GM23338 (cell line): ENCODE measurements around the gene PARD6A. TPM values are rescaled to one million over a fixed set of nuclear protein-coding genes. Genes with fewer than 3 reads are reported as not detected.

Experiments
- ATAC-seq: fragments of 200-7000 bp; cut with Tn5 transposase; 3 replicates; pipeline ENCODE4 v1.9.1; 2020
- DNase-seq: peaks from one replicate; pipeline ENCODE4 v3.0.0-alpha.2; 2015; ENCODE audit warnings: low spot score
- H2AFZ ChIP-seq: fragments of 200-600 bp; sonication (generic); 2 replicates; pipeline ENCODE4 v1.8.0; 2016; ENCODE audit warnings: antibody characterized with exemption, mild to moderate bottlenecking, moderate library complexity
- H3F3A ChIP-seq: fragments of 200-600 bp; sonication (generic); replicated peaks from 2 replicates; pipeline ENCODE4 v1.8.0; 2017; ENCODE audit warnings: antibody characterized with exemption, mixed run types, low read depth
- H3K27ac ChIP-seq: fragments of 200-600 bp; sonication (generic); 2 replicates; pipeline ENCODE4 v1.6.1; 2016; ENCODE audit warnings: low read depth
- H3K27me3 ChIP-seq: fragments of 200-600 bp; sonication (generic); 2 replicates; pipeline ENCODE4 v1.8.0; 2016; ENCODE audit warnings: mild to moderate bottlenecking, mixed run types, moderate library complexity; ENCODE audit not compliant: insufficient read depth
- H3K36me3 ChIP-seq: fragments of 200-600 bp; sonication (generic); 2 replicates; pipeline ENCODE4 v1.8.0; 2016; ENCODE audit warnings: mild to moderate bottlenecking; ENCODE audit not compliant: insufficient read depth
- H3K4me1 ChIP-seq: fragments of 200-600 bp; sonication (generic); 2 replicates; pipeline ENCODE4 v1.8.0; 2016; ENCODE audit warnings: mild to moderate bottlenecking, moderate library complexity; ENCODE audit not compliant: insufficient read depth
- H3K4me2 ChIP-seq: fragments of 200-600 bp; sonication (generic); 2 replicates; pipeline ENCODE4 v1.7.1; 2017; ENCODE audit warnings: mixed run types
- H3K4me3 ChIP-seq: fragments of 200-600 bp; sonication (generic); 2 replicates; pipeline ENCODE4 v1.6.1; 2016; ENCODE audit warnings: mixed run types
- H3K79me2 ChIP-seq: fragments of 200-600 bp; sonication (generic); replicated peaks from 2 replicates; pipeline ENCODE4 v1.8.0; 2017; ENCODE audit warnings: mild to moderate bottlenecking; ENCODE audit not compliant: insufficient read depth
- H3K9me2 ChIP-seq: fragments of 200-600 bp; sonication (generic); 2 replicates; pipeline ENCODE4 v1.8.0; 2017; ENCODE audit not compliant: insufficient read depth
- H4K20me1 ChIP-seq: fragments of 200-600 bp; sonication (generic); replicated peaks from 2 replicates; pipeline ENCODE4 v1.8.0; 2017; ENCODE audit warnings: mild to moderate bottlenecking; ENCODE audit not compliant: insufficient read depth
- H3K27ac Mint-ChIP-seq: 2 replicates; pipeline ENCODE4 v1.8.0; 2020; ENCODE audit warnings: inconsistent platforms, mild to moderate bottlenecking, moderate library complexity, mixed read lengths
- H3K27me3 Mint-ChIP-seq: 3 replicates; pipeline ENCODE4 v1.8.0; 2022; ENCODE audit warnings: low read depth, mild to moderate bottlenecking, moderate library complexity, mixed read lengths, inconsistent platforms; ENCODE audit not compliant: insufficient read depth, poor library complexity
- H3K36me3 Mint-ChIP-seq: 3 replicates; pipeline ENCODE4 v1.8.0; 2021; ENCODE audit warnings: low read depth, mild to moderate bottlenecking, inconsistent platforms, moderate library complexity, mixed read lengths
- H3K4me1 Mint-ChIP-seq: 3 replicates; pipeline ENCODE4 v1.8.0; 2020; ENCODE audit warnings: mild to moderate bottlenecking, inconsistent platforms, mixed read lengths
- H3K4me3 Mint-ChIP-seq: 3 replicates; pipeline ENCODE4 v1.8.0; 2021; ENCODE audit warnings: moderate library complexity, mild to moderate bottlenecking, inconsistent platforms, mixed read lengths
- H3K9me3 Mint-ChIP-seq: 3 replicates; pipeline ENCODE4 v1.8.0; 2020; ENCODE audit warnings: moderate library complexity, mild to moderate bottlenecking, inconsistent platforms, mixed read lengths
- CREB1 ChIP-seq: fragments of 250-450 bp; sonication (Bioruptor Pico); IDR thresholded peaks from 2 replicates; pipeline ENCODE4 v1.5.0; 2020; ENCODE audit warnings: low read depth, mild to moderate bottlenecking, moderate library complexity
- CTCF ChIP-seq, 2 experiments: fragments of 200-600 bp in 1 of 2; sonication (generic) in 1 of 2; conservative IDR thresholded peaks; 2 replicates each; pipeline versions ENCODE4 v1.5.1 to v1.6.1; 2016 to 2017; ENCODE audit warnings: antibody characterized with exemption in 2 of 2, low read depth in 2 of 2, mild to moderate bottlenecking in 2 of 2, moderate library complexity in 1 of 2
- ETS1 ChIP-seq: IDR thresholded peaks from 2 replicates; pipeline ENCODE4 v1.6.1; 2016; ENCODE audit warnings: antibody characterized with exemption
- EZH2phosphoT487 ChIP-seq: fragments of 200-600 bp; sonication (generic); IDR thresholded peaks from one replicate; pipeline ENCODE4 v1.8.1; 2018; ENCODE audit warnings: antibody characterized with exemption; ENCODE audit not compliant: unreplicated experiment
- NANOG ChIP-seq: IDR thresholded peaks from 2 replicates; pipeline ENCODE4 v1.6.1; 2016; ENCODE audit warnings: antibody characterized with exemption, borderline replicate concordance
- STAT1 ChIP-seq: IDR thresholded peaks from one replicate; pipeline ENCODE4 v1.6.1; 2016; ENCODE audit warnings: antibody characterized with exemption; ENCODE audit not compliant: unreplicated experiment
- ZNF114 ChIP-seq: fragments of 250-450 bp; sonication (Bioruptor Pico); IDR thresholded peaks from 2 replicates; pipeline ENCODE4 v1.5.0; 2020; ENCODE audit warnings: mild to moderate bottlenecking, moderate library complexity
- ZNF331 ChIP-seq: fragments of 250-450 bp; sonication (Bioruptor Pico); IDR thresholded peaks from 2 replicates; pipeline ENCODE4 v1.5.0; 2020; ENCODE audit warnings: low read depth, mild to moderate bottlenecking, moderate library complexity
- ZNF462 ChIP-seq: fragments of 250-450 bp; sonication (Bioruptor Pico); IDR thresholded peaks from 2 replicates; pipeline ENCODE4 v1.5.0; 2020; ENCODE audit warnings: mild to moderate bottlenecking, moderate library complexity
- polyA plus RNA-seq: library from polyadenylated mRNA; unstranded; fragments of >200 nt; fragmentation: Nextera tagmentation; extraction: Ambion mirVana; gene quantifications from 2 replicates; pipeline ENCODE4 v1.2.1, GENCODE V29; 2016
- total RNA-seq: library from RNA; depleted of rRNA; stranded (reverse); fragments of >200 nt; shearing (Covaris generic); gene quantifications from 2 replicates; pipeline ENCODE4 v1.2.3, GENCODE V29; 2014

Gene PARD6A
- total and polyA plus RNA-seq, 2 experiments from 2014 or later: 11.1 to 15.7 TPM

- DNase-seq: no peak
- no peaks in the 10 kb centered on the region for H3K27me3 ChIP-seq
- no peaks in the 10 kb centered on the region for H3K4me1 ChIP-seq
- peaks cover 15% of the 10 kb centered on the region for H4K20me1 ChIP-seq
- no peaks in the 10 kb centered on the region for H3K9me2 ChIP-seq
- peaks cover 18% of the 10 kb centered on the region; the same call in 2 of the 3 replicates for H3K36me3 Mint-ChIP-seq
- H3K36me3 ChIP-seq: no peaks in the 10 kb centered on the region; the same call in 1 of the 2 replicates
- H3K9me3 Mint-ChIP-seq: no peaks in the 10 kb centered on the region
- H3K4me1 Mint-ChIP-seq: no peaks in the 10 kb centered on the region
- H3K4me3 Mint-ChIP-seq: no peak overlapping the region
- peaks cover 2% of the 10 kb centered on the region for H3K27me3 Mint-ChIP-seq
- no peak for ATAC-seq
- no peaks in the 10 kb centered on the region for H3F3A ChIP-seq
- TF ChIP-seq STAT1: no peak
- no peak for TF ChIP-seq ZNF462
- TF ChIP-seq ETS1: no peak
- no peak overlapping the region for H3K27ac ChIP-seq
- 0 out of 2 replicates have a peak, but pooled peaks cover 5% of the 10 kb centered on the region for H3K79me2 ChIP-seq
- H3K27ac Mint-ChIP-seq: no peak overlapping the region
- H3K4me3 ChIP-seq: no peak overlapping the region
- no peak overlapping the region for H2AFZ ChIP-seq
- no peak overlapping the region for H3K4me2 ChIP-seq
These were observed 23.0 kb downstream of the PARD6A start for GRCh38 chr16:67683767-67684166.

GRCh38 chr16:67685388-67686112 lies 24.8 kb downstream of the PARD6A start:
- no peak overlapping the region for H3K4me2 ChIP-seq
- H2AFZ ChIP-seq: no peak overlapping the region
- Mint-ChIP-seq H3K4me3 (no peak overlapping the region), H3K27me3 (no peaks in the 10 kb centered on the region), H3K36me3 (peaks cover 16% of the 10 kb centered on the region; the same call in 2 of the 3 replicates), H3K9me3 (no peaks in the 10 kb centered on the region), H3K27ac (no peak overlapping the region), H3K4me1 (no peaks in the 10 kb centered on the region)
- no peaks in the 10 kb centered on the region; the same call in 1 of the 2 replicates for H3K36me3 ChIP-seq
- ATAC-seq (no peak), DNase-seq (no peak)
- no peak overlapping the region for H3K27ac ChIP-seq
- no peaks in the 10 kb centered on the region for H3K4me1 ChIP-seq
- no peaks in the 10 kb centered on the region for H3K9me2 ChIP-seq
- H3K27me3 ChIP-seq: no peaks in the 10 kb centered on the region
- H3F3A ChIP-seq: no peaks in the 10 kb centered on the region
- no peak overlapping the region for H3K4me3 ChIP-seq
- peaks cover 9% of the 10 kb centered on the region; the same call in 1 of the 2 replicates for H3K79me2 ChIP-seq
- peaks cover 21% of the 10 kb centered on the region for H4K20me1 ChIP-seq
- TF ChIP-seq EZH2phosphoT487: no peak
- TF ChIP-seq STAT1: no peak
- TF ChIP-seq NANOG: no peak
- no peak for TF ChIP-seq CREB1 (CRISPR knock-in tag)
- no peak for TF ChIP-seq ZNF114
- no peak for TF ChIP-seq ZNF331 (CRISPR knock-in tag)
- no peak for TF ChIP-seq CTCF (conservative IDR thresholded peaks at IDR 0.05; ENCODE audit: low read depth in 2 of 2)
